ENCODE results near the gene KRT86. TPM values are rescaled to one million over a fixed set of nuclear protein-coding genes. Genes with fewer than 3 reads are reported as not detected.
"Not testable (repeated sequence)": the region's sequence is repeated elsewhere in the genome, so short reads cannot be mapped to it uniquely, and the experiment has no call there.

KRT86 gene
- total RNA-seq, 1 donor from 2014 or later = not detected

- H3K27me3 ChIP-seq = peaks cover 45% of the 10 kb centered on the region
- H3F3A ChIP-seq (ENCODE audit: low read depth); H3K9me3 ChIP-seq (ENCODE audit: low read depth); H3K36me3 ChIP-seq; H3K27ac ChIP-seq; H3K4me3 Mint-ChIP-seq; H3K36me3 Mint-ChIP-seq; H3K9ac ChIP-seq; H4K20me1 ChIP-seq (ENCODE audit: low read depth); H3K4me3 ChIP-seq; H3K9me3 Mint-ChIP-seq; H3K4me1 ChIP-seq; H3K79me2 ChIP-seq (ENCODE audit: low read depth); H3K4me2 ChIP-seq; H2AFZ ChIP-seq (replicated peaks); DNase-seq (ENCODE audit: low spot score): not testable (repeated sequence)
- peaks cover 18% of the 10 kb centered on the region for H3K4me1 Mint-ChIP-seq
- peaks cover 41% of the 10 kb centered on the region for H3K27me3 Mint-ChIP-seq (ENCODE audit: insufficient read depth, low read depth)
- peak overlapping the region; percentile 72 for H3K27ac Mint-ChIP-seq
Measured at GRCh38 chr12:52304941-52305411, 30.5 kb downstream of the KRT86 start.

DNA sequence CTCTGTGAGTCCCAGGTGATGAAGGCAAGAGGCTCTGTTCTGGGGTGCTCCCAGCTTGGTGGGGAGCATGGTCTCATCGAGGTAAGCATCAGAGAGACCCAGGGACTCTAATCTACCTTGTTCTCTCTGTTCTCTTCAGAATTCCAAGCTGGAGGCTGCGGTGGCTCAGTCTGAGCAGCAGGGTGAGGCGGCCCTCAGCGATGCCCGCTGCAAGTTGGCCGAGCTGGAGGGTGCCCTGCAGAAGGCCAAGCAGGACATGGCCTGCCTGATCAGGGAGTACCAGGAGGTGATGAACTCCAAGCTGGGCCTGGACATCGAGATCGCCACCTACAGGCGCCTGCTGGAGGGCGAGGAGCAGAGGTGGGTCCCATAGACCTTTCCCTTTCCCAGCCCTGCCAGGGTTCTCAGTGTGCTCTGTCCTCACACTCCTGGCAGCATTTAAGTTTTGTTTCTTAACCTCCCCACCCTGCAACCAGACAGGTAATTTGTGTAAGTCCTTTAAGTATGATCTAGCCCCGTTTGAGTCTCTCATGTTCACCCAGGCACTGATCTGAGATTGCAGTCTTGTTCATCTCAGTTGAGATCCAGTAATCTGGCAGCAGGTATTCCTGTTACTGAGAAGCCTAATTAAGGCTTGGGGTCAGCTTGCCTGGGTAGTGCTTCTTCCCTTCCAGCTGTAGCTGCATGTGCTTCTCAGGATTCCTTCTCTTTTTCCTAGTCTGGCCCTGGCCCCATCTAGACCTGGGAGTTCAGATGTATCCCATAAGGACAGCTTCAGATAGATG lies 31.7 kb downstream of the KRT86 start:
- Mint-ChIP-seq H3K27ac (no peak overlapping the region), H3K27me3 (ENCODE audit: insufficient read depth, low read depth) (peaks cover 39% of the 10 kb centered on the region), H3K9me3 (no peaks in the 10 kb centered on the region), H3K36me3 (no peaks in the 10 kb centered on the region), H3K4me1 (peaks cover 18% of the 10 kb centered on the region), H3K4me3 (no peak overlapping the region)
- no peak overlapping the region for H3K4me2 ChIP-seq
- H3K9me3 ChIP-seq (ENCODE audit: low read depth) = no peaks in the 10 kb centered on the region
- peaks cover 51% of the 10 kb centered on the region for H3K27me3 ChIP-seq
- no peak overlapping the region for H3K9ac ChIP-seq
- H3K79me2 ChIP-seq (ENCODE audit: low read depth) = no peaks in the 10 kb centered on the region
- no peak overlapping the region for H3K27ac ChIP-seq
- H3K4me1 ChIP-seq = peaks cover 5% of the 10 kb centered on the region
- H3F3A ChIP-seq (ENCODE audit: low read depth) = no peaks in the 10 kb centered on the region
- no peak for DNase-seq (ENCODE audit: low spot score)
- H3K36me3 ChIP-seq = no peaks in the 10 kb centered on the region
- peak; percentile 49 for TF ChIP-seq CTCF (IDR thresholded peaks at IDR 0.05)
- no peak for TF ChIP-seq EZH2phosphoT487 (IDR thresholded peaks at IDR 0.05)
- TF ChIP-seq EZH2 (IDR thresholded peaks at IDR 0.05) = no peak
- H3K4me3 ChIP-seq = no peak overlapping the region
- no peaks in the 10 kb centered on the region for H4K20me1 ChIP-seq (ENCODE audit: low read depth)
- H2AFZ ChIP-seq (replicated peaks) = no peak overlapping the region

- H3K79me2 ChIP-seq (ENCODE audit: low read depth) = no peaks in the 10 kb centered on the region
- Mint-ChIP-seq H3K27ac (no peak overlapping the region), H3K9me3 (no peaks in the 10 kb centered on the region), H3K4me3 (peak overlapping the region; percentile 38), H3K36me3 (no peaks in the 10 kb centered on the region), H3K27me3 (ENCODE audit: insufficient read depth, low read depth) (peaks cover 39% of the 10 kb centered on the region), H3K4me1 (peaks cover 18% of the 10 kb centered on the region)
- H3K4me1 ChIP-seq = peaks cover 10% of the 10 kb centered on the region
- no peaks in the 10 kb centered on the region for H4K20me1 ChIP-seq (ENCODE audit: low read depth)
- H3K27me3 ChIP-seq = peaks cover 56% of the 10 kb centered on the region
- H3K27ac ChIP-seq = no peak overlapping the region
- no peak overlapping the region for H3K4me2 ChIP-seq
- H2AFZ ChIP-seq (replicated peaks) = no peak overlapping the region
- H3F3A ChIP-seq (ENCODE audit: low read depth) = no peaks in the 10 kb centered on the region
- TF ChIP-seq EZH2 (IDR thresholded peaks at IDR 0.05) (no peak), CTCF (IDR thresholded peaks at IDR 0.05) (no peak), EZH2phosphoT487 (IDR thresholded peaks at IDR 0.05) (no peak)
- H3K9me3 ChIP-seq (ENCODE audit: low read depth) = no peaks in the 10 kb centered on the region
- H3K36me3 ChIP-seq = no peaks in the 10 kb centered on the region
- no peak overlapping the region for H3K9ac ChIP-seq
- no peak for DNase-seq (ENCODE audit: low spot score)
- H3K4me3 ChIP-seq = no peak overlapping the region
Measured at GRCh38 chr12:52306731-52307130, 32.3 kb downstream of the KRT86 start.
